ENCODE measurements around the gene SNX4.
A peak's percentile ranks its signal among the peaks of the same experiment; 100 is the strongest.

The SNX4 gene

GRCh38 chr3:125442506-125442905 lies 77.5 kb downstream of the SNX4 start:
- POLR2A ChIA-PET = no interaction called here
- TF ChIP-seq CTCF (IDR thresholded peaks at IDR 0.05; ENCODE audit: control extremely low read depth, extremely low read depth, low read depth, missing control alignments) = no peak
- CTCF ChIA-PET = no interaction called here
- no peak for DNase-seq (ENCODE audit: extremely low spot score)

- CTCF ChIA-PET = interaction anchor here (0.7 to 2.6 kb wide), 8 partner anchors 10 to 680 kb away, joined by 3 to 13 read pairs (median 6); no protein-coding TSS in a partner anchor
- no peak for TF ChIP-seq CTCF (IDR thresholded peaks at IDR 0.05; ENCODE audit: control extremely low read depth, extremely low read depth, low read depth, missing control alignments)
These were observed 79.0 kb downstream of the SNX4 start for GRCh38 chr3:125440970-125441369.

GRCh38 chr3:125440559-125440955 lies 79.4 kb downstream of the SNX4 start:
- CTCF ChIA-PET = interaction anchor here (0.7 to 2.6 kb wide), 9 partner anchors 10 to 680 kb away, joined by 3 to 13 read pairs (median 6); no protein-coding TSS in a partner anchor
- DNase-seq (ENCODE audit: extremely low spot score) = no peak
- no peak for TF ChIP-seq CTCF (IDR thresholded peaks at IDR 0.05; ENCODE audit: control extremely low read depth, extremely low read depth, low read depth, missing control alignments)
- POLR2A ChIA-PET = no interaction called here

More at GRCh38 chr3:125440970-125441369, 79.0 kb downstream of the SNX4 start:
- POLR2A ChIA-PET = no interaction called here
- DNase-seq (ENCODE audit: extremely low spot score) = no peak

GRCh38 chr3:125437631-125438435 lies 82.2 kb downstream of the SNX4 start:
- peak; percentile 58 for DNase-seq (ENCODE audit: extremely low spot score)
- TF ChIP-seq CTCF (IDR thresholded peaks at IDR 0.05; ENCODE audit: control extremely low read depth, extremely low read depth, low read depth, missing control alignments) = peak; percentile 82
- ChIA-PET POLR2A (no interaction called here), CTCF (interaction anchor here (0.6 to 4.4 kb wide), 15 partner anchors 9 to 510 kb away, joined by 3 to 20 read pairs (median 4); no protein-coding TSS in a partner anchor)

- DNase-seq (ENCODE audit: extremely low spot score) = no peak
- ChIA-PET POLR2A (no interaction called here), CTCF (interaction anchor here (1.2 to 4.4 kb wide), 10 partner anchors 9 to 512 kb away, joined by 3 to 19 read pairs (median 4); no protein-coding TSS in a partner anchor)
- no peak for TF ChIP-seq CTCF (IDR thresholded peaks at IDR 0.05; ENCODE audit: control extremely low read depth, extremely low read depth, low read depth, missing control alignments)
These were observed 83.1 kb downstream of the SNX4 start for GRCh38 chr3:125436921-125437320.

- ChIA-PET POLR2A (no interaction called here), CTCF (interaction anchor here (1.0 to 4.4 kb wide), 11 partner anchors 10 to 672 kb away, joined by 3 to 19 read pairs (median 4); no protein-coding TSS in a partner anchor)
- TF ChIP-seq CTCF (IDR thresholded peaks at IDR 0.05; ENCODE audit: control extremely low read depth, extremely low read depth, low read depth, missing control alignments) = no peak
- DNase-seq (ENCODE audit: extremely low spot score) = no peak
These were observed 84.8 kb downstream of the SNX4 start for GRCh38 chr3:125435231-125435630.

Measured in GM10248 (cell line).